SH-SY5Y (cell line): Measurements from ENCODE around the gene MAGI2.

Source experiments
- GATA2 ChIP-seq: IDR thresholded peaks from 2 replicates; pipeline ENCODE4 v1.6.1; 2011; ENCODE audit warnings: mild to moderate bottlenecking, low read depth, low read length
- GATA3 ChIP-seq: IDR thresholded peaks from 2 replicates; pipeline ENCODE4 v1.6.1; 2011; ENCODE audit warnings: low read depth, mild to moderate bottlenecking, low read length, moderate library complexity

Gene MAGI2

GRCh38 chr7:78402096-78402495 lies 1051.4 kb downstream of the MAGI2 start:
- TF ChIP-seq GATA3 (no peak), GATA2 (no peak)

GRCh38 chr7:78400038-78400437 lies 1053.4 kb downstream of the MAGI2 start:
- TF ChIP-seq GATA2 (no peak), GATA3 (no peak)

DNA sequence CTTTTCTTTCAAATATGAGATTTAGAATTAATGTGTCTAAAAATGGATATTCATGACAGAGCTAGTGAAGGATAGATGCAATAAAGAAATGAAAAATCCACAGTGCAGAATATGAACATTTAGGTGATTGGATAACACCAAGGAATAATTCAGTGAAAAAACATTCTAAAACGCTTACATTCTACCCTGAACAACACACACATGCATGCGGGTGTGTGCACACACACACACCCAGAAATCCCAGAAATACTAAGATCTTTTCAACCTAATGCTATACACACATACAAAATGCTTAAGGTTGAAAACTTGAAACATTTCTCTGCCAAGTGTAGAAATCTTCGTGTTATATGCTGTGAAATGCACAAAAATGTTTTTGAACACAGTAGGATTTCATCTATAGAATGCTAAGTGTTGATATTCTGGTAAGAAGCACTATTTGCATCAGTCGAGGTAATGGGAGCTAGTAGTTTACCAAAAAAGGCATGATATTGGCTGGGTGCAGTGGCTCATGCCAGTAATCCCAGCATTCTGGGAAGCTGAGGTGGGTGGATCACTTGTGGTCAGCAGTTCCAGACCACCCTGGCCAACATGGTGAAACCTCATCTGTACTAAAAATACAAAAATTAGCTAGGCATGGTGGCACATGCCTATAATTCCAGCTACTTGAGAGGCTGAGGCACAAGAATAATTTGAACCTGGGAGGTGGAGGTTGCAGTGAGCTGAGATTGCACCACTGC lies 1054.3 kb downstream of the MAGI2 start:
- TF ChIP-seq GATA3: no peak
- no peak for TF ChIP-seq GATA2

DNA sequence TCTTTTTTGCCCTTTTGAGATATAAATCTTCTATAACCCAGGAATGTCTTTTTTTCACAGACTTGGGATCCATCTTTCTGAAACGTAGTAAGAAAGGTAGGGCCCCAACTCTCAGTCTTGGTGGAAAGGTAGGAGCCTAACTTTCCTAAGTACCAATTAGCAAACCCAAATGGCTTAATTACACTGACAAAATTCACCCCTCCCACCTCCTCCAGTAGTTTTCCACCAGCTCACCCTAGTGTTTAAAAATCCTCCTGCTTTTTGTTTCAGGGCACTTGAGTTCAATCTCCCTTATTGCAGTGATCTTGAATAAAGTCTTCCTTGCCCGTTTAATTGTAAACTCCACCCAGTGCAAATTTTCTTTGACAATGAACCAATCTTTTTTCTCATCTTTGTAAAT lies 1054.9 kb downstream of the MAGI2 start:
- TF ChIP-seq GATA2 (no peak), GATA3 (no peak)

DNA sequence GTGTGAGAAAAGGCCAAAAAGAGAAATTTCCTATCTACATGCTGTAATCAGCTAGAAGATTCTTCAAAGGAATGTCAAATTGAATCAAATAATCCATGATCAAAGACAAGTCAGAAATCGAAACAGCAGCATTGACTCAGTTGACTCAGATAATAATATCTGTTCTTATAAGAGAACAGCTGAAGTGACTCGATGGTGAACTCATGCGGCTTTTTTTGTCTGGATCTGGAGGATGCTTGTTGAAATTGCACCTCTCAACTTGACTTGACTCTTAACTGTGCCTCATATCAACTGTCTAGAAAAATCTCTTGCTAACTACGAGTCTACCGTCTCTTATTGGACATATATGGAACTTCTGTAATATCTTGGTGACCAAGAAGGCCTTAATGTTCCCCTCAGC lies 1055.4 kb downstream of the MAGI2 start:
- TF ChIP-seq GATA2 (no peak), GATA3 (no peak)

GRCh38 chr7:78396210-78396609 lies 1057.3 kb downstream of the MAGI2 start:
- TF ChIP-seq GATA2 (no peak), GATA3 (no peak)

GRCh38 chr7:78395298-78396036 lies 1058.0 kb downstream of the MAGI2 start:
- TF ChIP-seq GATA3 (no peak), GATA2 (no peak)

- TF ChIP-seq GATA2 (no peak), GATA3 (peak; percentile 46; the same call in 1 of the 2 replicates)
Measured at GRCh38 chr7:78389022-78389421, 1064.4 kb downstream of the MAGI2 start.

GRCh38 chr7:78386520-78386919 lies 1066.9 kb downstream of the MAGI2 start:
- TF ChIP-seq GATA2 (no peak), GATA3 (no peak)

DNA sequence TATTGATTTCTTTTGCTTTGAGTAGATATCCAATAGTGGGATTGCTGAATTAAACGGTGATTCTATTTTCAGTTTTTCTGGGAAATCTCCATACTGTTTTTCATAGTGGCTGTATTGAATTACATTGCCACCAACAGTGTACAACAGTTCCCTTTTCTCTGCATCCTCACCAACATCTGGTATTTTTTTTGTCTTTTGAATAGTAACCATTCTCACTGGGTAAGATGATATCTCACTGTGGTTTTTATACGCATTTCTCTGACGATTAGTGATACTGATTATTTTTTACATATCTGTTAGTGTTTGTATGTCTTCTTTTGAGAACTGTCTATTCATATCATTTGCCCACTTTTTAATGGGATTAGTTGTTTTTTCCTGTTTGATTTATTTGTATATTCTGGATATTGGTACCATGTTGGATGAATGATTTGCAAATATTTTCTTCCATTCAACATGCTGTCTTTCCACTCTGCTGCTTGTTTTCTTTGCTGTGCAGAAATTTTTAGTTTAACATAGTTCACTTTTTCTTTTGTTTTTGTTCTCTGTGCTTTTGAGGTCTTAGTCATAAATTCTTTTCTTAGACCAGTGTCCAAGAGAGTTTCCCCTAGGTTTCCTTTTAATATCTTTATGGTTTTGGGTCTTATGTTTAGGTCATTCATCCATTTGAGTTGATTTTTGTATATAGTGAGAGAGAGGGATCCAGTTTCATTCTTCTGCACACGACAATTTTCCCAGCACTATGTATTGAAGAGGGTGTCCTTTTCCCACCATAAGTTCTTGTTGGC lies 1070.2 kb downstream of the MAGI2 start:
- no peak for TF ChIP-seq GATA3
- no peak for TF ChIP-seq GATA2

- TF ChIP-seq GATA2 (no peak), GATA3 (no peak)
Measured at GRCh38 chr7:78379148-78379547, 1074.3 kb downstream of the MAGI2 start.

GRCh38 chr7:78377532-78377931 lies 1075.9 kb downstream of the MAGI2 start:
- no peak for TF ChIP-seq GATA3
- TF ChIP-seq GATA2: no peak

- TF ChIP-seq GATA2: no peak
- TF ChIP-seq GATA3: no peak
Measured at GRCh38 chr7:78370936-78371335, 1082.5 kb downstream of the MAGI2 start.

DNA sequence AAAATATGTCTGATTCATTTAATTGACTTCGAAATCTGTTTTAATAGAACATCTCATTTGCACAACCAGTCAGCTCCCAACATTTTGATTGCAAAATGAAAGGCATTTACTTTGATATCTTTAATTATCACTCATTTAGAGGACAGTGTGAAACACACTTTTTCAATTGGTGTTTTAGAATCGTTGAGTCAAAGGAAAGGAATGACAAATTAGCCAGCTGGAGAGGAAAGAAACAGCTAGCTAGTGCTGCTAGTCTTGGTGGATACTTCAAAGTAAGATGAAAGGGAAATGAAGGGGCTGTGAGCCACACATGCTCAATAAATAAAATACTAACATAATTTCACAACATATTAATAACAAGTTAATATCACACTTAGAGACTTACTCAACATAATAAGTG lies 1084.7 kb downstream of the MAGI2 start:
- TF ChIP-seq GATA3 (no peak), GATA2 (no peak)
